GM21576 (cell line): ENCODE results near the gene DNAJB1.
"Not testable (repeated sequence)": the region's sequence is repeated elsewhere in the genome, so short reads cannot be mapped to it uniquely, and the experiment has no call there.

ENCODE experiments used
- ATAC-seq: cut with Tn5 transposase; IDR thresholded peaks from one replicate; pipeline ENCODE4 v1.9.1; 2021; ENCODE audit warnings: mild to moderate bottlenecking, moderate library complexity; ENCODE audit not compliant: unreplicated experiment

DNAJB1 gene

GRCh38 chr19:14517840-14518505 is at the start of gene DNAJB1:
DNAJB1 (minus strand) TSS chr19:14518397; CDS start chr19:14518349, 48 bp downstream.
- ATAC-seq: peak; percentile 53

GRCh38 chr19:14567079-14567478 is 48.9 kb upstream of the DNAJB1 start:
- no peak for ATAC-seq

GRCh38 chr19:14566712-14567077 is 48.5 kb upstream of the DNAJB1 start:
- ATAC-seq: no peak

- ATAC-seq: no peak
These were observed 47.8 kb upstream of the DNAJB1 start for GRCh38 chr19:14565765-14566711.

GRCh38 chr19:14565298-14565679 is 47.1 kb upstream of the DNAJB1 start:
- no peak for ATAC-seq

GRCh38 chr19:14564652-14565297 is 46.6 kb upstream of the DNAJB1 start:
- ATAC-seq: not testable (repeated sequence)

- no peak for ATAC-seq
These were observed 45.9 kb upstream of the DNAJB1 start for GRCh38 chr19:14563989-14564651.

GRCh38 chr19:14563590-14563926 is 45.4 kb upstream of the DNAJB1 start:
- no peak for ATAC-seq

GRCh38 chr19:14562660-14563589 is 44.7 kb upstream of the DNAJB1 start:
- no peak for ATAC-seq

GRCh38 chr19:14561847-14562351 is 43.7 kb upstream of the DNAJB1 start:
- ATAC-seq: no peak

GRCh38 chr19:14561249-14561648 is 43.1 kb upstream of the DNAJB1 start:
- no peak for ATAC-seq

GRCh38 chr19:14560776-14561108 is 42.5 kb upstream of the DNAJB1 start:
- ATAC-seq: no peak

- ATAC-seq: no peak
These were observed 41.9 kb upstream of the DNAJB1 start for GRCh38 chr19:14559916-14560775.

GRCh38 chr19:14558370-14559066 is 40.3 kb upstream of the DNAJB1 start:
- no peak for ATAC-seq

GRCh38 chr19:14556662-14557188 is 38.5 kb upstream of the DNAJB1 start:
- peak; percentile 46 for ATAC-seq

- no peak for ATAC-seq
These were observed 37.9 kb upstream of the DNAJB1 start for GRCh38 chr19:14555918-14556661.

GRCh38 chr19:14554382-14554812 is 36.2 kb upstream of the DNAJB1 start:
- ATAC-seq: no peak

GRCh38 chr19:14553939-14554243 is 35.7 kb upstream of the DNAJB1 start:
- ATAC-seq: no peak
